ENCODE results near the gene CKS1B.
A peak's percentile ranks its signal among the peaks of the same experiment; 100 is the strongest.

DNA sequence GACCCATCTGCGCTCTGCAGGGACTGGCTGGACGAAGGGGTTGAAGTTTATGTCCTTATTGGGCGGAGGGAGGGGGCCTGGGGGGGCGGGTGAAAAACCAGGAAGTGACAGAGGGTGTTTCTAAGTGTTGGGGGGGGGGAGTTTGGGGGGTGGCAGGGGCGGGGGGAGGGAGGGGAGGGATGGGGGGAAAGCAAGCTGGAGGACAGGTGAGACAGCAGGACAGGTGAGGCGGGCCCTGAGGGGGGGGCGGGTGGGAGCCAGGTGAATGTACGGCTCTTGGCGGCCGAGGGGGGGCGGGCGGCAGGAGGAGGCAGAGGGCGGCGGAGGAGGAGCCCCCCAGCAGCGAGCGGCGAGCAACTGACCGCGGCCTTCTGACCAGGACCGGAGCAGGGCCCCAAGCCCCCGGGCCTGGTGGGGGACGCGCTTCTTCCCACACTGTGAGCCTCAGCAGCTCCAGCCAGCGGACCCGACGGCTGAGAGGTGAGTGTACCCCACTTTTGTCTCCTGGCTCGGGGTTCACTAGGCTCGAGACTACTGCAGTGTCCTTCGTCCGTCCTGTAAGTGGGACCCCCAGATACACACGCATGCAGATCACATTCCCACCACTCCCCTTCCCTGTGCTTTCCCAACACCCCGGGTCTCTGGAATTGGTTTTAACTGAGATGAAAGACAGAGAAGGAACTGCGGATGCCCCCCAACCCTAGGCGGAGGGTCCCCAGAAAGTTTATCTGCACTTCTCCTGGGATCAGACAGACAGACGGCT, 28.2 kb downstream of the CKS1B start, which contains the start of gene ZBTB7B:
- TF ChIP-seq POLR2A (IDR thresholded peaks at IDR 0.05), result no peak
- TF ChIP-seq, protein P1, sequence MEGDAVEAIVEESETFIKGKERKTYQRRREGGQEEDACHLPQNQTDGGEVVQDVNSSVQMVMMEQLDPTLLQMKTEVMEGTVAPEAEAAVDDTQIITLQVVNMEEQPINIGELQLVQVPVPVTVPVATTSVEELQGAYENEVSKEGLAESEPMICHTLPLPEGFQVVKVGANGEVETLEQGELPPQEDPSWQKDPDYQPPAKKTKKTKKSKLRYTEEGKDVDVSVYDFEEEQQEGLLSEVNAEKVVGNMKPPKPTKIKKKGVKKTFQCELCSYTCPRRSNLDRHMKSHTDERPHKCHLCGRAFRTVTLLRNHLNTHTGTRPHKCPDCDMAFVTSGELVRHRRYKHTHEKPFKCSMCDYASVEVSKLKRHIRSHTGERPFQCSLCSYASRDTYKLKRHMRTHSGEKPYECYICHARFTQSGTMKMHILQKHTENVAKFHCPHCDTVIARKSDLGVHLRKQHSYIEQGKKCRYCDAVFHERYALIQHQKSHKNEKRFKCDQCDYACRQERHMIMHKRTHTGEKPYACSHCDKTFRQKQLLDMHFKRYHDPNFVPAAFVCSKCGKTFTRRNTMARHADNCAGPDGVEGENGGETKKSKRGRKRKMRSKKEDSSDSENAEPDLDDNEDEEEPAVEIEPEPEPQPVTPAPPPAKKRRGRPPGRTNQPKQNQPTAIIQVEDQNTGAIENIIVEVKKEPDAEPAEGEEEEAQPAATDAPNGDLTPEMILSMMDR (IDR thresholded peaks at IDR 0.05 in 8 of 11, conservative IDR thresholded peaks at IDR 0.05 in 3 of 11), result peak in 1 of 11 experiments; percentile 2

Data from spleen (tissue), 7 donors.